Measurements from ENCODE around the gene IL20RA. TPM values are rescaled to one million over a fixed set of nuclear protein-coding genes. Genes with fewer than 3 reads are reported as not detected.

The IL20RA gene
- total RNA-seq, 6 donors from 2014 or later = 7.5 to 44.8 (median 9.7) TPM

DNA sequence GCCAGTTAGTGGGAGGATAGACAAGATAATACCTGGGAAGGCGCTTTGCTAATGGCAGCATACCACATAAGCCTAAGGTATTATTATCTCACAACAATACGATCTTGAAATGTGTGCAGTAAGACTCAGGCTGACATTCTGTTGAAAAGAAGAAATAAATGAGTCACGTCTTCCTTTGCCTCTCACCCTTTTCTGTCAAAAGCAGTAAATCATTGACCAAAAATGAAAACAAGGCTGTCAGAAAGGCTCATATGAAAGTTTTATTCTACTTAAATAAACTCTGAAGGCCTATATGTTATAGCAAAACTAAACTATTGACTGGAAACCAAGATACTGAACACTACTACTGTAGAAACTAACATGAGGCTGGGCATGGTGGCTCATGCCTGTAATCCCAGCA lies 43.1 kb upstream of the IL20RA start:
- 74 to 87% methylated on average over 3 of the region's 3 CpGs for whole genome bisulfite sequencing, 2 donors
- DNase-seq (no peak), ATAC-seq (ENCODE audit: low FRiP score in 2 of 2) (no peak)
- Histone ChIP-seq H3K36me3 (no peaks in the 10 kb centered on the region), H3K4me1 (no peaks in the 10 kb centered on the region), H3K27ac (no peak overlapping the region), H3K4me3 (no peak overlapping the region), H3K9me3 (no peaks in the 10 kb centered on the region), H3K27me3 (no peaks in the 10 kb centered on the region)
- TF ChIP-seq, protein P1, sequence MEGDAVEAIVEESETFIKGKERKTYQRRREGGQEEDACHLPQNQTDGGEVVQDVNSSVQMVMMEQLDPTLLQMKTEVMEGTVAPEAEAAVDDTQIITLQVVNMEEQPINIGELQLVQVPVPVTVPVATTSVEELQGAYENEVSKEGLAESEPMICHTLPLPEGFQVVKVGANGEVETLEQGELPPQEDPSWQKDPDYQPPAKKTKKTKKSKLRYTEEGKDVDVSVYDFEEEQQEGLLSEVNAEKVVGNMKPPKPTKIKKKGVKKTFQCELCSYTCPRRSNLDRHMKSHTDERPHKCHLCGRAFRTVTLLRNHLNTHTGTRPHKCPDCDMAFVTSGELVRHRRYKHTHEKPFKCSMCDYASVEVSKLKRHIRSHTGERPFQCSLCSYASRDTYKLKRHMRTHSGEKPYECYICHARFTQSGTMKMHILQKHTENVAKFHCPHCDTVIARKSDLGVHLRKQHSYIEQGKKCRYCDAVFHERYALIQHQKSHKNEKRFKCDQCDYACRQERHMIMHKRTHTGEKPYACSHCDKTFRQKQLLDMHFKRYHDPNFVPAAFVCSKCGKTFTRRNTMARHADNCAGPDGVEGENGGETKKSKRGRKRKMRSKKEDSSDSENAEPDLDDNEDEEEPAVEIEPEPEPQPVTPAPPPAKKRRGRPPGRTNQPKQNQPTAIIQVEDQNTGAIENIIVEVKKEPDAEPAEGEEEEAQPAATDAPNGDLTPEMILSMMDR (IDR thresholded peaks at IDR 0.05) = no peak
- TF ChIP-seq EP300 (IDR thresholded peaks at IDR 0.05) = no peak
- no peak for TF ChIP-seq POLR2AphosphoS5 (IDR thresholded peaks at IDR 0.05)
- no peak for TF ChIP-seq POLR2A (IDR thresholded peaks at IDR 0.05)

- Histone ChIP-seq H3K36me3 (no peaks in the 10 kb centered on the region), H3K9me3 (no peaks in the 10 kb centered on the region), H3K27ac (no peak overlapping the region), H3K4me1 (no peaks in the 10 kb centered on the region), H3K4me3 (no peak overlapping the region), H3K27me3 (no peaks in the 10 kb centered on the region)
- WGBS, 2 donors = 88 to 97% methylated on average over 1 of the region's 1 CpG
- no peak for DNase-seq
- ATAC-seq (ENCODE audit: low FRiP score in 2 of 2) = no peak
- TF ChIP-seq EP300 (IDR thresholded peaks at IDR 0.05) (no peak), POLR2AphosphoS5 (IDR thresholded peaks at IDR 0.05) (no peak)
Measured at GRCh38 chr6:137086031-137086430, 41.3 kb upstream of the IL20RA start.

- Histone ChIP-seq H3K36me3 (no peaks in the 10 kb centered on the region), H3K27ac (no peak overlapping the region), H3K9me3 (no peaks in the 10 kb centered on the region), H3K4me3 (no peak overlapping the region), H3K4me1 (no peaks in the 10 kb centered on the region), H3K27me3 (no peaks in the 10 kb centered on the region)
- DNase-seq (no peak), ATAC-seq (ENCODE audit: low FRiP score in 2 of 2) (no peak)
- TF ChIP-seq, protein P1 (IDR thresholded peaks at IDR 0.05) = no peak
- TF ChIP-seq EP300 (IDR thresholded peaks at IDR 0.05) = no peak
- no peak for TF ChIP-seq POLR2AphosphoS5 (IDR thresholded peaks at IDR 0.05)
- TF ChIP-seq POLR2A (IDR thresholded peaks at IDR 0.05) = no peak
- WGBS, 2 donors = 34 to 41% methylated on average over 2 of the region's 2 CpGs
Measured at GRCh38 chr6:137084865-137085617, 40.3 kb upstream of the IL20RA start.

DNA sequence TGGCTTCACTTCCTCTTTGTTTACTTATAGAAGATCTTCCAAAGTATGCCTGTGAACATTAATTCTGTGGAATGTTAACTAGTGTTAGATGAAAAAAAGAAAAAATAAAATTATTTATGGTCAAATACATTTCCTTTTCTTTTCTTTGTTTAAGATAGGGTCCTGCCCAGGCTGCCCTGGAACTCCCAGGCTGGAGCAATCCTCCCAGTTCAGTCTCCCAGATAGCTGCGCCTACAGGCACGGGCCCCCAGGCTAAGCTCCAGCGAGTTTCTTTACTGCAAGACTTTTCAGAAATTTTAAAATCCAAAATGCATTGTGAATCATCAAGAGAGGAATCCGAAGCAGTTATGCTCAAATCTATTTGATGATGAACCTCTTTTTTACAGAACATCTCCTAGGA lies 39.3 kb upstream of the IL20RA start:
- Histone ChIP-seq H3K4me3 (no peak overlapping the region), H3K27me3 (no peaks in the 10 kb centered on the region), H3K4me1 (no peaks in the 10 kb centered on the region), H3K27ac (no peak overlapping the region), H3K36me3 (no peaks in the 10 kb centered on the region), H3K9me3 (no peaks in the 10 kb centered on the region)
- no peak for DNase-seq
- no peak for ATAC-seq (ENCODE audit: low FRiP score in 2 of 2)
- TF ChIP-seq POLR2A (IDR thresholded peaks at IDR 0.05) = no peak
- 86 to 94% methylated on average over 4 of the region's 4 CpGs for WGBS, 2 donors

DNA sequence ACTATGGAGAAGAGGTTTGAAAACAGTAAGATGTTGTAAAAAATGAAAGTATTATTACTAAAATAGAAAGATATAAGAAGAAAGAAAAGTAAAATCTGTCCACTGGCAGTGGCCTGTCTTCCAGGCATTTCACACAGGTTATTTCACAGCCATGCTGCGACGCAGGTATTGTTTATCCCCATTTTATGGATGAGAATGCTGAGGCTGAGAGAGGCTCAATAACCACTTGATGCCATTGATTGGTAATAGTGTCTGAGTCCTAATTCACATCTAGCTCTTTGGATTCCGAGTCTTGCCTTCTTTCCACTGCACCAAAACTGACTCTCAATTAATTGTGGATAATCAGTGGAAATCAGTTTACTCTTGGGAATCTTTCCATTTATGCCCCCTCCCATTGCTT lies 37.2 kb upstream of the IL20RA start:
- no peaks in the 10 kb centered on the region for H3K36me3 ChIP-seq
- H3K4me1 ChIP-seq = no peaks in the 10 kb centered on the region
- ATAC-seq (ENCODE audit: low FRiP score in 2 of 2) (no peak), DNase-seq (no peak)
- no peaks in the 10 kb centered on the region for H3K9me3 ChIP-seq
- WGBS, 2 donors = 96 to 98% methylated on average over 3 of the region's 3 CpGs
- TF ChIP-seq EP300 (IDR thresholded peaks at IDR 0.05) (no peak), POLR2AphosphoS5 (IDR thresholded peaks at IDR 0.05) (no peak), POLR2A (IDR thresholded peaks at IDR 0.05) (no peak)
- TF ChIP-seq, protein P1 (IDR thresholded peaks at IDR 0.05) = no peak
- H3K4me3 ChIP-seq = no peak overlapping the region
- no peaks in the 10 kb centered on the region for H3K27me3 ChIP-seq
- no peak overlapping the region for H3K27ac ChIP-seq

DNA sequence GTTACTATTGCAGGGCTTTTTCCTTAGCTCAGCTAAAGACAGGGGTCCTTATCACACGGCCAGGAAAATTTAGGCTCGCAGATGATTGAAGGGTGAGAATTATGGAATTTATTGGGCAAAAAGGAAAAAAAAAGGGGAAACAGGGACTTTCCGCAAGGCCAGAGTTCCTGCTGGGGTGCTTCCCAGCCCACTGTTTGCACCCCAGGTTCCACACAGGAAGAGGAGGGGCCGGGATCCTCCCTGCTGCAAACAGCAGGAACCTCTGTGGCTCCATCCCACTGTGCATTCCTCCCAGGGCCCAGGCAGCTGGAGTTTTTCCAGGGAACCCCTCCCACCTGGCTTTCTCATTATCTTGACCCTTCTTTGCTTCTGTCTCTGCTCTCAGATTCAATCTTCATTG lies 35.9 kb upstream of the IL20RA start:
- no peaks in the 10 kb centered on the region for H3K27me3 ChIP-seq
- no peak overlapping the region for H3K4me3 ChIP-seq
- no peak for ATAC-seq (ENCODE audit: low FRiP score in 2 of 2)
- no peaks in the 10 kb centered on the region for H3K9me3 ChIP-seq
- WGBS, 2 donors = 68 to 79% methylated on average over 4 of the region's 4 CpGs
- no peak for TF ChIP-seq POLR2AphosphoS5 (IDR thresholded peaks at IDR 0.05)
- no peak overlapping the region for H3K27ac ChIP-seq
- no peaks in the 10 kb centered on the region for H3K36me3 ChIP-seq
- no peak for DNase-seq
- no peaks in the 10 kb centered on the region for H3K4me1 ChIP-seq
